OCI-LY1 (cell line): ENCODE results near the gene RPL22L1.

Experiments
- CTCF ChIP-seq: fragments of 200-600 bp; sonication (generic), shearing (Covaris generic); IDR thresholded peaks from 2 replicates; pipeline ENCODE4 v1.5.1; 2017; ENCODE audit warnings: mild to moderate bottlenecking, antibody characterized with exemption, low read length, moderate library complexity, mixed read lengths
- EZH2 ChIP-seq: fragments of 200-600 bp; sonication (generic), shearing (Covaris generic); IDR thresholded peaks from 2 replicates; pipeline ENCODE4 v1.8.0; 2017; ENCODE audit warnings: borderline replicate concordance, mixed run types, mild to moderate bottlenecking, antibody characterized with exemption, low read length, moderate library complexity, mixed read lengths

GRCh38 chr3:170893895-170894294 is 23.9 kb upstream of the RPL22L1 start:
- TF ChIP-seq CTCF (no peak), EZH2 (no peak)
